K562 (cell line): ENCODE measurements around the gene COX20. TPM values are rescaled to one million over a fixed set of nuclear protein-coding genes. Genes with fewer than 3 reads are reported as not detected.

Source experiments
- ATAC-seq: fragments of 200-7000 bp; cut with Tn5 transposase; 3 replicates; pipeline ENCODE4 v1.9.1; 2020; ENCODE audit warnings: moderate library complexity
- BruUV-seq: library from RNA; stranded (reverse); fragments of 400-500 nt; replicated peaks from 2 replicates; lab custom pipeline; 2021; lab: Mats Ljungman, UMichigan
- CTCF ChIA-PET: fragments of 300-600 bp; formaldehyde crosslinking; extraction: SDS; loops from one replicate; lab custom pipeline; 2021; ENCODE audit warnings: low intra/inter-chr PET ratio; lab: Yijun Ruan, JAX
- POLR2A ChIA-PET: fragments of 300-600, 350-650 bp; sonication (Branson Sonifier 250); formaldehyde crosslinking; extraction: SDS; loops from one replicate; lab custom pipeline; 2021; ENCODE audit warnings: antibody characterized with exemption, inconsistent platforms; lab: Yijun Ruan, JAX
- DNase-seq, 4 experiments: peaks; one replicate each; pipeline versions ENCODE4 v3.0.0 to v3.0.0-alpha.2; 2011 to 2018; ENCODE audit warnings: low spot score in 3 of 4, mixed read lengths in 3 of 4; ENCODE audit errors: extremely low read depth in 1 of 4
- FAIRE-seq: peaks from 2 replicates; lab custom pipeline; 2011; peaks lifted over from hg19 to GRCh38; lab: Jason Lieb, UNC
- H2AFZ ChIP-seq: 2 replicates; pipeline ENCODE4 v1.6.0; 2011; ENCODE audit warnings: low read depth, low read length, control low read depth, inconsistent platforms
- H3K27ac ChIP-seq: fragments of 200-600 bp; 3 replicates; pipeline ENCODE4 v1.8.0; 2011; ENCODE audit warnings: low read depth, mild to moderate bottlenecking, control low read depth, inconsistent platforms, low read length, moderate library complexity, mixed read lengths; ENCODE audit errors: extremely low read depth
- H3K27me3 ChIP-seq, 2 experiments: fragments of 300-600 bp in 1 of 2; 2 replicates in 1 of 2; 3 replicates in 1 of 2; pipeline versions ENCODE4 v1.6.0 to v1.8.0; 2011; ENCODE audit warnings: inconsistent platforms in 2 of 2, low read length in 2 of 2, mild to moderate bottlenecking in 1 of 2, mixed read lengths in 1 of 2, moderate library complexity in 1 of 2; ENCODE audit not compliant: control insufficient read depth in 2 of 2, insufficient read depth in 2 of 2
- H3K36me3 ChIP-seq: fragments of 300-600 bp; 3 replicates; pipeline ENCODE4 v1.8.0; 2011; ENCODE audit warnings: mild to moderate bottlenecking, low read length, inconsistent platforms; ENCODE audit not compliant: control insufficient read depth, insufficient read depth
- H3K4me1 ChIP-seq, 2 experiments: fragments of 200-600 bp in 1 of 2; replicated peaks in 1 of 2; 2 replicates in 1 of 2; 3 replicates in 1 of 2; pipeline versions ENCODE4 v1.5.1 to v1.8.0; 2011; ENCODE audit warnings: inconsistent platforms in 2 of 2, low read length in 2 of 2, mild to moderate bottlenecking in 1 of 2, mixed read lengths in 1 of 2, moderate library complexity in 1 of 2; ENCODE audit not compliant: control insufficient read depth in 2 of 2, insufficient read depth in 2 of 2
- H3K4me2 ChIP-seq: 2 replicates; pipeline ENCODE4 v1.6.1; 2011; ENCODE audit warnings: low read length, control low read depth, inconsistent platforms, mixed read lengths; ENCODE audit not compliant: insufficient read depth
- H3K4me3 ChIP-seq: fragments of 200-600 bp; sonication (generic), shearing (Covaris generic); 2 replicates; pipeline ENCODE4 v1.5.1; 2016; ENCODE audit warnings: control low read depth, inconsistent platforms
- H3K79me2 ChIP-seq: fragments of 200-600 bp; 3 replicates; pipeline ENCODE4 v1.8.0; 2011; ENCODE audit warnings: low read length, inconsistent platforms; ENCODE audit not compliant: control insufficient read depth, insufficient read depth
- H3K9ac ChIP-seq, 2 experiments: 2 replicates each; pipeline versions ENCODE4 v1.6.0 to v1.6.1; 2011; ENCODE audit warnings: low read depth in 2 of 2, low read length in 2 of 2, control low read depth in 1 of 2, inconsistent platforms in 1 of 2, mild to moderate bottlenecking in 1 of 2, mixed read lengths in 1 of 2; ENCODE audit not compliant: insufficient read depth in 1 of 2
- H3K9me1 ChIP-seq: one replicate; pipeline ENCODE4 v1.6.0; 2011; ENCODE audit warnings: inconsistent platforms, mild to moderate bottlenecking, low read length, moderate library complexity; ENCODE audit not compliant: control insufficient read depth, insufficient read depth
- H3K9me3 ChIP-seq: replicated peaks from 2 replicates; pipeline ENCODE4 v1.5.1; 2011; ENCODE audit warnings: low read depth, low read length, inconsistent platforms; ENCODE audit not compliant: control insufficient read depth, insufficient read depth
- H4K20me1 ChIP-seq: replicated peaks from 2 replicates; pipeline ENCODE4 v1.6.1; 2011; ENCODE audit warnings: low read length, inconsistent platforms, mixed read lengths; ENCODE audit not compliant: control insufficient read depth, insufficient read depth
- ETV5 ChIP-seq: sonication (generic); formaldehyde crosslinking; IDR thresholded peaks from 2 replicates; pipeline ENCODE4 v1.4.0; 2020; ENCODE audit warnings: low read depth, mild to moderate bottlenecking, missing genetic modification reagents
- GABPB2 ChIP-seq: fragments of 250-450 bp; sonication (Bioruptor Pico); conservative IDR thresholded peaks from 2 replicates; pipeline ENCODE4 v1.5.1; 2021; ENCODE audit warnings: mild to moderate bottlenecking
- JUND ChIP-seq, 2 experiments: IDR thresholded peaks; 2 replicates in 1 of 2; 3 replicates in 1 of 2; pipeline ENCODE4 v1.6.1; 2011; ENCODE audit warnings: borderline replicate concordance in 2 of 2, low read depth in 2 of 2, low read length in 2 of 2, improper control_type of control experiment in 1 of 2, missing biosample characterization in 1 of 2, missing genetic modification characterization in 1 of 2, missing genetic modification reagents in 1 of 2
- MTA1 ChIP-seq: fragments of 450-650 bp; IDR thresholded peaks from 2 replicates; pipeline ENCODE4 v1.6.1; 2017; ENCODE audit warnings: borderline replicate concordance
- POLR2AphosphoS2 ChIP-seq: IDR thresholded peaks from 2 replicates; pipeline ENCODE4 v1.6.1; 2012; ENCODE audit warnings: low read length, improper control_type of control experiment
- SIX5 ChIP-seq, 2 experiments: IDR thresholded peaks; 2 replicates each; pipeline ENCODE4 v1.6.1; 2011; ENCODE audit warnings: low read length in 2 of 2, borderline replicate concordance in 1 of 2, low read depth in 1 of 2, mild to moderate bottlenecking in 1 of 2, moderate library complexity in 1 of 2; ENCODE audit not compliant: insufficient read depth in 1 of 2
- TAF9B ChIP-seq: fragments of 450-650 bp; IDR thresholded peaks from 2 replicates; pipeline ENCODE4 v1.6.1; 2018; ENCODE audit warnings: mild to moderate bottlenecking; ENCODE audit not compliant: partially characterized antibody
- ZNF354B ChIP-seq: fragments of 250-450 bp; sonication (Bioruptor Pico); IDR thresholded peaks from 2 replicates; pipeline ENCODE4 v1.4.0; 2020
- ZNF76 ChIP-seq: fragments of 250-450 bp; sonication (Bioruptor Pico); IDR thresholded peaks from 2 replicates; pipeline ENCODE4 v1.4.0; 2020; ENCODE audit warnings: mild to moderate bottlenecking, moderate library complexity, borderline replicate concordance
- WGBS: fragments of 100-300 bp; shearing (Covaris generic); methylation state at CpG from one replicate; pipeline ENCODE4 v1.1.6; 2016; ENCODE audit warnings: low coverage, mixed read lengths; ENCODE audit not compliant: insufficient coverage; ENCODE audit errors: missing lambda C conversion rate; 5-methylcytosine and 5-hydroxymethylcytosine counted together
- in situ Hi-C: fragments of 300-500 bp; cut with MboI; formaldehyde crosslinking; loops from 4 replicates; pipeline ENCODE4 v1.15.0; 2018; ENCODE audit warnings: inconsistent platforms, mixed read lengths
- intact Hi-C: fragments of 100-400 bp; cut with micrococcal nuclease; formaldehyde crosslinking; loops from 2 replicates; pipeline ENCODE4 v1.14.2; 2022
- polyA plus RNA-seq, 8 experiments: library from polyadenylated mRNA; depleted of rRNA in 4 of 8; stranded (reverse) in 5 of 8; unstranded in 3 of 8; fragments of >200 nt; fragmentation: Nextera tagmentation in 2 of 8; fragmentation: Illumina TruSeq in 1 of 8; extraction: Ambion mirVana in 2 of 8; extraction: Trizol in 1 of 8; gene quantifications; 2 replicates each; pipeline versions ENCODE4 v1.2.1 to v1.2.3, GENCODE V29; 2011 to 2014; ENCODE audit warnings: inconsistent platforms in 1 of 8, missing spikeins in 1 of 8
- total RNA-seq, 7 experiments: library from RNA; depleted of rRNA in 6 of 7; stranded (reverse); fragments of >200 nt in 6 of 7; fragmentation: Illumina TruSeq in 2 of 7; extraction: Trizol in 2 of 7; gene quantifications; 2 replicates each; pipeline versions ENCODE4 v1.2.1 to v1.2.3, GENCODE V29; 2011 to 2021; ENCODE audit warnings: low replicate concordance in 1 of 7
- TF ChIP-seq, protein P1 (sequence below): sonication (generic); formaldehyde crosslinking; IDR thresholded peaks from 2 replicates; pipeline ENCODE4 v1.8.0; 2022; ENCODE audit warnings: missing genetic modification reagents, mild to moderate bottlenecking, moderate library complexity, borderline replicate concordance
- TF ChIP-seq, protein P2 (sequence below): sonication (generic); formaldehyde crosslinking; IDR thresholded peaks from 2 replicates; pipeline ENCODE4 v1.8.1; 2023; ENCODE audit warnings: mild to moderate bottlenecking, missing genetic modification reagents
- TF ChIP-seq, protein P3 (sequence below), 2 experiments: IDR thresholded peaks in 1 of 2; conservative IDR thresholded peaks in 1 of 2; 2 replicates each; pipeline ENCODE4 v1.6.1; 2016; ENCODE audit warnings: low read depth in 2 of 2, mild to moderate bottlenecking in 1 of 2, missing compliant biosample characterization in 1 of 2, missing genetic modification characterization in 1 of 2, moderate library complexity in 1 of 2
- TF ChIP-seq, protein P4 (sequence below): fragments of 250-450 bp; sonication (Bioruptor Pico); IDR thresholded peaks from 2 replicates; pipeline ENCODE4 v1.5.0; 2021

COX20 gene
- total and polyA plus RNA-seq, 9 of the 15 experiments (the other 6 are each of a cell fraction or from before 2014, with no cell fraction given): 41.5 to 192 (median 84.3) TPM

DNA sequence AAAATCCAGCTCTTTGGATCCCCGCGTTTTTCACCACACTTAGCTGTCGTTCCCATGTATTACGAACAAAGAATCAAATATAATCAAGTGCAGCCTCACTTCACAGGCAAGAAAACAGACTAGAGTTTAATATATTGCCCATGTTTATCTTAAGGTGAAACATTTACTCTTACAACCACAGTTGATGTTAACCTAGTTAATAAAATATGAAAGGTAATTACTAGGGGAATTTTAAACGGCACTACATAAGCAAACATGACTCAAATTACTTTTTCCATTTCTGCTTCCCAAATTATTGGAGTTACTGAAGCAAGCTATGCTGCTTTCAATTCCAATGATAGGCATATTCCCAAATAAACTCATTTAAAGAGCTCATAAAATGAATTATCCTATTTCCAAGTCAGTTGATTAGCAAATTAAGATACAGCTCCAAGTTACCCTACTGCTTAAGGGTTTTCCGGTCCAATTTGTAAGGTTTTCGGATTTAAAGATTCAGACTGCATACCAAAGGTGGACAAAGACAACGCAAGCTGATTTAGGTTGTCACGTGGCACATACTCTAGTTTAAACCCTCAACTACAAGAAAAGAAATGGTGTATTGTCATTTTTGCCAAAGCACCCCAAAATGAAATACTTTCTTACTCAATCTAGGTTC lies 5.9 kb downstream of the COX20 start:
- FAIRE-seq: no peak
- in situ Hi-C loops: no loop called here
- peak overlapping the region; percentile 16; the same call in 1 of the 3 replicates for H3K27ac ChIP-seq
- no peak for TF ChIP-seq MTA1
- no peak for TF ChIP-seq SIX5 (IDR thresholded peaks at IDR 0.05; ENCODE audit: borderline replicate concordance in 1 of 2, insufficient read depth in 1 of 2, low read depth in 1 of 2, low read length in 2 of 2)
- TF ChIP-seq, protein P1, sequence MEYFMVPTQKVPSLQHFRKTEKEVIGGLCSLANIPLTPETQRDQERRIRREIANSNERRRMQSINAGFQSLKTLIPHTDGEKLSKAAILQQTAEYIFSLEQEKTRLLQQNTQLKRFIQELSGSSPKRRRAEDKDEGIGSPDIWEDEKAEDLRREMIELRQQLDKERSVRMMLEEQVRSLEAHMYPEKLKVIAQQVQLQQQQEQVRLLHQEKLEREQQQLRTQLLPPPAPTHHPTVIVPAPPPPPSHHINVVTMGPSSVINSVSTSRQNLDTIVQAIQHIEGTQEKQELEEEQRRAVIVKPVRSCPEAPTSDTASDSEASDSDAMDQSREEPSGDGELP (CRISPR knock-in tag): no peak
- no peak for TF ChIP-seq TAF9B
- no peak for TF ChIP-seq ETV5
- TF ChIP-seq ZNF76 (CRISPR knock-in tag): no peak
- TF ChIP-seq, protein P2, sequence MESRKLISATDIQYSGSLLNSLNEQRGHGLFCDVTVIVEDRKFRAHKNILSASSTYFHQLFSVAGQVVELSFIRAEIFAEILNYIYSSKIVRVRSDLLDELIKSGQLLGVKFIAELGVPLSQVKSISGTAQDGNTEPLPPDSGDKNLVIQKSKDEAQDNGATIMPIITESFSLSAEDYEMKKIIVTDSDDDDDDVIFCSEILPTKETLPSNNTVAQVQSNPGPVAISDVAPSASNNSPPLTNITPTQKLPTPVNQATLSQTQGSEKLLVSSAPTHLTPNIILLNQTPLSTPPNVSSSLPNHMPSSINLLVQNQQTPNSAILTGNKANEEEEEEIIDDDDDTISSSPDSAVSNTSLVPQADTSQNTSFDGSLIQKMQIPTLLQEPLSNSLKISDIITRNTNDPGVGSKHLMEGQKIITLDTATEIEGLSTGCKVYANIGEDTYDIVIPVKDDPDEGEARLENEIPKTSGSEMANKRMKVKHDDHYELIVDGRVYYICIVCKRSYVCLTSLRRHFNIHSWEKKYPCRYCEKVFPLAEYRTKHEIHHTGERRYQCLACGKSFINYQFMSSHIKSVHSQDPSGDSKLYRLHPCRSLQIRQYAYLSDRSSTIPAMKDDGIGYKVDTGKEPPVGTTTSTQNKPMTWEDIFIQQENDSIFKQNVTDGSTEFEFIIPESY (CRISPR knock-in tag): no peak
- TF ChIP-seq GABPB2: no peak
- TF ChIP-seq, protein P3, sequence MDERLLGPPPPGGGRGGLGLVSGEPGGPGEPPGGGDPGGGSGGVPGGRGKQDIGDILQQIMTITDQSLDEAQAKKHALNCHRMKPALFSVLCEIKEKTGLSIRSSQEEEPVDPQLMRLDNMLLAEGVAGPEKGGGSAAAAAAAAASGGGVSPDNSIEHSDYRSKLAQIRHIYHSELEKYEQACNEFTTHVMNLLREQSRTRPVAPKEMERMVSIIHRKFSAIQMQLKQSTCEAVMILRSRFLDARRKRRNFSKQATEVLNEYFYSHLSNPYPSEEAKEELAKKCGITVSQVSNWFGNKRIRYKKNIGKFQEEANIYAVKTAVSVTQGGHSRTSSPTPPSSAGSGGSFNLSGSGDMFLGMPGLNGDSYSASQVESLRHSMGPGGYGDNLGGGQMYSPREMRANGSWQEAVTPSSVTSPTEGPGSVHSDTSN (CRISPR knock-in tag; IDR thresholded peaks at IDR 0.05; ENCODE audit: low read depth): no peak
- TF ChIP-seq, protein P3 (tag; conservative IDR thresholded peaks at IDR 0.05; ENCODE audit: low read depth): no peak
- TF ChIP-seq ZNF354B (CRISPR knock-in tag): no peak
- TF ChIP-seq, protein P4, sequence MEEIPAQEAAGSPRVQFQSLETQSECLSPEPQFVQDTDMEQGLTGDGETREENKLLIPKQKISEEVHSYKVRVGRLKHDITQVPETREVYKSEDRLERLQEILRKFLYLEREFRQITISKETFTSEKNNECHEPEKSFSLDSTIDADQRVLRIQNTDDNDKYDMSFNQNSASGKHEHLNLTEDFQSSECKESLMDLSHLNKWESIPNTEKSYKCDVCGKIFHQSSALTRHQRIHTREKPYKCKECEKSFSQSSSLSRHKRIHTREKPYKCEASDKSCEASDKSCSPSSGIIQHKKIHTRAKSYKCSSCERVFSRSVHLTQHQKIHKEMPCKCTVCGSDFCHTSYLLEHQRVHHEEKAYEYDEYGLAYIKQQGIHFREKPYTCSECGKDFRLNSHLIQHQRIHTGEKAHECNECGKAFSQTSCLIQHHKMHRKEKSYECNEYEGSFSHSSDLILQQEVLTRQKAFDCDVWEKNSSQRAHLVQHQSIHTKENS: no peak
- no peak for TF ChIP-seq JUND (IDR thresholded peaks at IDR 0.05; ENCODE audit: borderline replicate concordance, low read depth, low read length)
- TF ChIP-seq JUND (tag; IDR thresholded peaks at IDR 0.05; ENCODE audit: borderline replicate concordance, low read depth, low read length): no peak
- TF ChIP-seq POLR2AphosphoS2: peak; percentile 65; the same call in 1 of the 2 replicates

More for the DNA sequence above, 5.9 kb downstream of the COX20 start:
- Histone ChIP-seq H3K4me2 (no peak overlapping the region), H4K20me1 (peaks cover 17% of the 10 kb centered on the region), H3K4me1 (peaks cover 0 to 18% of the 10 kb centered on the region in 2 experiments; a peak in 2 of 5 replicates), H3K36me3 (peaks cover 96% of the 10 kb centered on the region), H3K27me3 (no peaks in the 10 kb centered on the region), H2AFZ (no peak overlapping the region), H3K9me3 (no peaks in the 10 kb centered on the region), H3K9ac (no peak overlapping the region), H3K9me1 (no peaks in the 10 kb centered on the region), H3K79me2 (peaks cover 74% of the 10 kb centered on the region), H3K4me3 (no peak overlapping the region)
- no peak for DNase-seq
- ChIA-PET POLR2A (interaction anchor here (0.5 to 22.4 kb wide), 6 partner anchors 14 to 190 kb away, joined by 3 to 485 read pairs (median 3); partner anchors contain the start of gene HNRNPU), CTCF (no interaction called here)
- intact Hi-C loops: no loop called here
- ATAC-seq: no peak
- no TSS peak for BruUV-seq
- 75% methylated on average over 9 of the region's 9 CpGs for WGBS
